Nucleus accumbens (tissue), 56 donors: ENCODE measurements around the gene TEC.

Experiments
- DNase-seq, 56 donors: peaks; one replicate each; lab custom pipeline; 2025; lab: John Stamatoyannopoulos, UW

TEC gene

DNA sequence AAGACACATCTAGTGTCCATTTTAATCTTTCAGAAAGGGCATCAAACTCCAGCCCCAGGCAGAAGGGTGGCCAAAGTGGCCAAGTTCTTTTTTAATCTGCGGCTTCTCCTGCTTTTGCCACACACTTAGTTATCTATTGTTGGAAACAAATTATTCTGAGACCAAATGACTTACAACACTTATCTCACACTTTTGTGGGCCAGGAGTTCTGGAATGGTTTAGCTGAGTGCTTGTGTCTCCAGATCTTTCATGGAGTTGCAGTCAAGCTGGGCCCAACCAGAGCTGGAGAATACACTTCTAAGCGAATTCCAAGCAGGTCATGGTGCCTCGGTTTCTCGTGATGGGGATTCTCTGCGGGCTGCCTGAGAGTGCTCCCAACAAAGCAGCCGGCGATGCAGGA, 139.5 kb downstream of the TEC start:
- no peak for DNase-seq

DNA sequence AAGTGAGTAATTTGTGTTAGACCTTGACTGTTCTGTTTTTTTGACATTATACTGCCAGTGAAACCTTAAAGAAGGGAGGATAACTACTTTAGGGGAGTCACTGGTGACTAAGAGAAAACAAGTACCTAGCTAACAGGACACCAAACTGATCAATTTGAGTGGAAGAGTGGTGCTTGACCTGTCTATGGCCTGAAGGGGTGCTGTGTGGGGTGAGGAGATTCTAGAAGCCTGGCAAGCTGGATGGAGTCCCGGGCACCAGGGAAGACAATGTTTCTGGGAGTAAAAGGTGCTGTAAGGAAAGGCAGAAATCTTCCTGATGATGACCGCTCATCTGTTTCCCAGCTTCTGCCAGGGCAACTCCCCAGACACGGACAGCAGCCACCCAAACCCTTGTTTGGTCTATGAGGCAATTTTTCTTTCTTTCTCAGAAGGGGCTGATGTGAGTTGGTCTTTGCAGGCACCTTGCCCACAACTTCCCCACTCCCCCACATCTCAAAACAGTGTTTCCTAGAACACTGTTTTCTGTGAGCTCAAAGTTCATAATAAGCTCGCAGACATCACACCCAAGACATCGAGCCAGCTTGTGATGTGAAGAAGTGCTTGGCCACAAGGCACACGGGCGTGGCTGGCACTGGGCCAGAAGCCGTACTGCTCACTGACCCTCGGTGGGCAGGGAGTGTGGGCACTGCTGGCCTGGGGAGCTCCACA, 140.2 kb downstream of the TEC start:
- DNase-seq = no peak

GRCh38 chr4:48127682-48128404, 141.8 kb downstream of the TEC start:
- DNase-seq = peak in 27 of 56 donors; percentile 0 to 39 (median 5)

DNA sequence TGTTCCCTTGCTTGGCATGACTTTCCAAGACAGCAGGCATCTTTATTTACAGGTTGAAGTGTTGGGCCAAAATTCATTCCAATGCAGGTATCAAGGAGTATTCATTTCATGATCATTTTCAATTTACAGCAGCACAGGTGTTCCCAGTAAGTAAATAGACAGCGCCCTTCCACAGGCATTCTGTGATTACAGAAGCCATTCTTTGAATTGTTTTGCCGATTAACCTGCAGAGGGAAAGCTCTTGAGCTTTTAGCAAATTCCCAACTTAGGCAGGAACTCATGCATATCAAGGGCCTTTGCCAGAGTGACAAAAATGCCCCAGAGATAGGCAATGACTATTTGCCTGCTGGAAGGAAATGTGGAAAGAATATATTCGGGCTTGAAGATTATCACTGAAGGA, 142.4 kb downstream of the TEC start:
- no peak for DNase-seq

DNA sequence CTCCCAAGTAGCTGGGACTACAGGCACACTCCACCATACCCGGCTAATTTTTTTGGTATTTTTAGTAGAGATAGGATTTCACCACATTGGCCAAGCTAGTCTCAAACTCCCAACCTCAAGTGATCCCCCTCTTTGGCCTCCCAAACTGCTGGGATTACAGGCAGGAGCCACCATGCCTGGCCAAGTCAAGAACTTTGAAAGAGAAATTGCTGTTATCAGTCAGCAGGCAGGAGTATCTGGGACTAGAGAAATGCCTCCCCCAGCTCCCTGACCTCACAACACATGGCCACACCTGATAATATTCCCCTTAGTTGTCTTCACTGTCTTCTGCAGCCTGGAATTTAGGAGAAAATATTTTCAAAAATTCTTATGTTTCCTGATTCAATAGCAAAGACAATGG, 143.0 kb downstream of the TEC start:
- DNase-seq = no peak

GRCh38 chr4:48124870-48125269, 144.8 kb downstream of the TEC start:
- DNase-seq = no peak

GRCh38 chr4:48122756-48123155, 146.9 kb downstream of the TEC start:
- DNase-seq = no peak

- DNase-seq = no peak
Observed at GRCh38 chr4:48121180-48121579, 148.5 kb downstream of the TEC start.

DNA sequence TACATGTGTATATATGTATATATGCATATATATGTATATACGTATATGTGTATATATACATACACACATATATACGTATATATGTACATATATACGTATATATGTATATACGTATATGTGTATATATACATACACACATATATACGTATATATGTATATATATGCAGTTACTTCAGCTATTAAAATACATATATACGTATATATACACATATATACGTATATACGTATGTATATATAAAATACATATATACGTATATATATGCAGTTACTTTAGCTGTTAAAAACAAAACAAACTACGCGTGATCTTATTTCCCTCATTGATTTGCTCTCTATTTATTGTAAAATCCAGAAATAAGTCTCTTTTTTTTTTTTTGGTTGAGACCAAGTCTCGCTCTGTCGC, 149.5 kb downstream of the TEC start:
- no peak for DNase-seq

- DNase-seq = no peak
Observed at GRCh38 chr4:48119646-48120045, 150.0 kb downstream of the TEC start.

- no peak for DNase-seq
Observed at GRCh38 chr4:48118081-48118480, 151.6 kb downstream of the TEC start.

DNA sequence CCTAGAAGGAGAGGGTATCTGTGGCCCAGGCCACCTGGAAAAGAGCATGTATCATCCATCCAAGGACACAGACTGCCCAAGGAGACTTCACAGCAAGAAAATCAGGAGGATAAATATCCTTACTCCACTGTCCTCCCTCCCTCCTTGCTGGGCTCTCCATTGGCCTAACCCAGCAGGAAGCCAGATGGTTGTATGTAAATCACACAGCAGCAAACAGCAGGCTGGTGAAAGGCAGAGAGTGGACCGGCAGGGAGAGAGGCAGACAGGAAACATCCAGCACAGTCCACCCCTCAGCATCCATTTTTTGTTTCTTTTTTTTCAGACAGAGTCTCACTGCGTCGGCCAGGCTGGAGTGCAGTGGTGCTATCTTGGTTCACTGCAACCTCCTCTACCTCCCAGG, 153.1 kb downstream of the TEC start:
- DNase-seq = no peak

DNA sequence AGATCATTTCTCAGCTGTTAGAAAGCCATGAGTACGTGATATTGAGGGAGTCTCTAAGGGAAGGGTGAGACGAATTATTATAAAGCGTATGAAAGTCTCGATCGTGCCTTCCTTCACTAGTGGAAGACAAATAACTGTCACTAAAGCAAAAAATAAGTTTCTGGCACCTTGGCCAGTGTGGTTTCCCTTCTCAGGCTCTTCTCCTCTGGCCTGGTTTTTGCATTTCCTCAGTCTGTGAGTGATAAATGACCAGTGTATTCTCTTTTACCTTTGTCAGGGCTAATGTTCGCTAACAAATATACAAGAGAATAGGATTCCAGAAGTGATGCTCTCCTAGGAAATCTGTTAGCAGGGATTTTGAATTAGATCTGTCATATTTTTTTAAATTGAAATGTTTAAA, 155.2 kb downstream of the TEC start:
- no peak for DNase-seq

DNA sequence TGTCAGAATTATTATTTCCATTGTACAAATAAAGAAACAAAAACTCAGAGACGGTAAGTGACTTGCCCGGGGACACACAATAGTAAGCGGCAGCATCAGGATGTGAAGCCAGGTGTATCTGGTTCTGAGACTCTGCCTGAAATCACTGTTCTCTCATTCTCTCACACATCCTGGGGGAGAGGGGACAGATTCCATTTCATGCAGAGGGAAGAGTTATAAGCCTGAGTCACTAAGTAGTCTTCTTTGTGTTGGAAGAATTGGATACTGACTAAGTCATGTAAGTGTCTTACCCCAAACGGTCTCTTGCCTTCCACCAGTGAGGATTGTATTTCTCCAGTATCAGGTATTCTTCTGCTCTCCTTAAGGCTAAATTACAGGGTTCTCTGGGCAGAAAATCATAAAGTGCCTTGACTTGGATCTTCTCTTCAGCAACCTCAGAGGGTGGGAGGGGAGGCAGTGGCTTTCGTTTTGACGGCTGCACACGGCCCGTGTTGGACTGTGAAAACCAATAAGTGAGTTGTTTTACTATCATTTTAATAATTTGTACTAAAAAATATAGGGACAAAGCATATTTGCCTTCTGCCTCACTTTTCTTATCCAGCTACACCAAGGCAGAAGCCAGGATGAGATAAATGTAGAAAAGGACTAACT, 157.5 kb downstream of the TEC start:
- DNase-seq = no peak

DNA sequence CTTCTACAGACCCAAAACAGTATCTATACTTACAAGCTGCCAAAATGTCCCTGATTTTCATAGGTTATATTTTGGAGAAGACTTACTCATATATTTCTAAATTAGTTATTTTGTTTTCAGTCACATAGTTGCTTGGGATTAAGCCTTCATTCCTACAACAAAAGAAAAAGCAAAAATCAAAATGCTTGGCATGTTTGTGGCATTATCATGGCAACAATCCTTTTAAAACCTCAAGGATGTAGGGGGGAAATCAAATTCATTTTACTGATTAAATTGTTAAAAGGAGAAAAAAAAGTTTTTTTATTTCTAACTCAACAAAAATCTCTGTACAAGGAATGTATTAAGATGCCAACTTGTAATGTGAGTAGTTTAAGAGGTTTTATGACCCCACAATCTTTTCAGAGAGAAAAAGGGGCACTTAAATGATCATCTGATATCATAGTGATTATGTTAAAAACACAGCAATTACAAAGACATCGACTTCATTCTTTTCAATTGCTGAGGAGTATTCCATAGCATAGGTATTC, 159.1 kb downstream of the TEC start:
- DNase-seq = no peak

DNA sequence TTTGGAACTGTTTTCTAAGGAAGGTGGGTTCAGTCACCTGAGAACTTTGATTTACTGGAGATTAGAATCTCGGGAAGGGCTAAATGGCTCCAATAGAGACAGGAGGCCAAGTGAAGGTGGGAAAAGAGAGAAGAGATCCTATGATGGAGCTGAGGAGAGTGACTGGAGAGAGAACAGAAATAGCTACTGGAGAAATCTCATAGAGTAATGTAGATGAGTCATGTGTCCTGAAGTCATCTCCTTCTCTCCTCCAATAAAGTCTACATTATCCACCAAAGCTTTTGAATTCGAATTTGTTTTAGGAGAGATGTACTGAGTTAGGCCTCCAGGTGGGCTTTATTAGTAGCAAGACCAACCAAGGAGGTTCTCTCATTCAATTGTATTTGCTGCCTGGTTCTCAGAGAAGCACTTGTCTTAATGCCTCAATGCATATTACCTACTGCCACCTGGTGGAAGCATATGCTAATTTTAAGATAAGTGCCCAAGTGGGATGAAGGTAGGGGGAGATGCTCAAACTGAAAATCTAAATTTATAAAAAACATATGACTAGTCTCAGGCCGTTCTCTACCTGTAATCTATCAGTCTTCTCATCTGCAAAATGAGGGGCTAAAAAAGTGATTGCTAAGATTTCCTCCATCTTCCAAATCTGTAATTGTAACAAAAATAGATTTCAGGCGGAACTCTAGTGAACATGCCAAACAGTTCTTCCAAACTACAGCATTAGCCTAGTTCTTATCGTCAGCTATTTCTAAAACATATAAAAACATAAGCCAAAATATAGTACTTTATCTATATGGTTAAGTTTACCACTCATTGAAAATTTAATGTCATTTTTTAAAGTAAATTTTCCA, 160.0 kb downstream of the TEC start:
- DNase-seq = no peak

- no peak for DNase-seq
Observed at GRCh38 chr4:48108309-48109073, 161.1 kb downstream of the TEC start.

- DNase-seq = no peak
Observed at GRCh38 chr4:48105230-48105629, 164.4 kb downstream of the TEC start.

DNA sequence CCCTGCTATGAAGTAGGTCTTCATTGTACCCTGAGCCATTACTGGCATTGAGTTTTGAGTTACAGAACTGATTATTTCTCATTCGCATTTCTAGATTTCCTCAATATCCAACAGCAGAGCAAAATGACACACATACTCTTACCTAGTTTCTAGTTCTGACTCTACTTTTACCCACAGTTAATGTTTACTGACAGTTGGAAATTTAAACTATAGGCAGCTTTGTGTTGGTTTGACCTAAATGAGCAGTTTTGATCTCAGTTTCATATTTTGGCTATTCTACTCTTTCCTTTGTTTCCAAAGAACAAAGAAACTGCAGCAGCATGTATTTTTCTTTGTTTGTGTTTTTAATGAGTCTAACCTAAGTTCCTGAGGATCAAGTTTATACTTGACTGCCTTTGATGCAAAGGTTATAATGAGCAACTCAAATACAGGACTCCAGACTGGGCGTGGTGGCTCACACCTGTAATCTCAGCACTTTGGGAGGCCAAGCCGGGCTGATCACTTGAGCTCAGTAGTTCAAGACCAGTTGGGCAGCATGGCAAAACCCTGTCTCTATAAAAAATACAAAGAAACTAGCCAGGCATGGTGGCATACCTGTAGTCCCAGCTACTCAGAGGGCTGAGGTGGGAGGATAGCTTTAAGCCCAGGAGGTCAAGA, 166.0 kb downstream of the TEC start:
- DNase-seq = no peak
